NB4 (cell line): ENCODE data around the gene GOLIM4.

ENCODE experiments used
- CTCF ChIP-seq: IDR thresholded peaks from one replicate; pipeline ENCODE4 v1.5.1; 2012; ENCODE audit warnings: low read depth, low read length
- MAX ChIP-seq: IDR thresholded peaks from 2 replicates; pipeline ENCODE4 v1.6.1; 2011; ENCODE audit warnings: low read depth, low read length
- MYC ChIP-seq: IDR thresholded peaks from 2 replicates; pipeline ENCODE4 v1.6.1; 2011; ENCODE audit warnings: low read depth, low read length
- POLR2A ChIP-seq: IDR thresholded peaks from 2 replicates; pipeline ENCODE4 v1.6.1; 2011; ENCODE audit warnings: mild to moderate bottlenecking; ENCODE audit not compliant: insufficient read length; ENCODE audit errors: extremely low read depth

GRCh38 chr3:168062679-168063078 lies 33.0 kb downstream of the GOLIM4 start:
- TF ChIP-seq CTCF: no peak
- no peak for TF ChIP-seq POLR2A
- TF ChIP-seq MYC: no peak
- no peak for TF ChIP-seq MAX
